GM23338 (cell line): Measurements from ENCODE around the gene DLGAP3. TPM values are rescaled to one million over a fixed set of nuclear protein-coding genes. Genes with fewer than 3 reads are reported as not detected.

Experiments
- CTCF ChIP-seq, 2 experiments: fragments of 200-600 bp in 1 of 2; sonication (generic) in 1 of 2; conservative IDR thresholded peaks; 2 replicates each; pipeline versions ENCODE4 v1.5.1 to v1.6.1; 2016 to 2017; ENCODE audit warnings: antibody characterized with exemption in 2 of 2, low read depth in 2 of 2, mild to moderate bottlenecking in 2 of 2, moderate library complexity in 1 of 2
- EZH2 ChIP-seq: fragments of 200-600 bp; sonication (generic); IDR thresholded peaks from one replicate; pipeline ENCODE4 v1.8.0; 2017; ENCODE audit warnings: antibody characterized with exemption, mild to moderate bottlenecking, low read depth; ENCODE audit not compliant: unreplicated experiment
- JUNB ChIP-seq: IDR thresholded peaks from one replicate; pipeline ENCODE4 v1.6.1; 2016; ENCODE audit warnings: antibody characterized with exemption; ENCODE audit not compliant: unreplicated experiment
- NANOG ChIP-seq: IDR thresholded peaks from 2 replicates; pipeline ENCODE4 v1.6.1; 2016; ENCODE audit warnings: antibody characterized with exemption, borderline replicate concordance
- REST ChIP-seq: IDR thresholded peaks from one replicate; pipeline ENCODE4 v1.6.1; 2018; ENCODE audit warnings: antibody characterized with exemption; ENCODE audit not compliant: unreplicated experiment
- ZNF114 ChIP-seq: fragments of 250-450 bp; sonication (Bioruptor Pico); IDR thresholded peaks from 2 replicates; pipeline ENCODE4 v1.5.0; 2020; ENCODE audit warnings: mild to moderate bottlenecking, moderate library complexity
- ZNF331 ChIP-seq: fragments of 250-450 bp; sonication (Bioruptor Pico); IDR thresholded peaks from 2 replicates; pipeline ENCODE4 v1.5.0; 2020; ENCODE audit warnings: low read depth, mild to moderate bottlenecking, moderate library complexity
- ZNF462 ChIP-seq: fragments of 250-450 bp; sonication (Bioruptor Pico); IDR thresholded peaks from 2 replicates; pipeline ENCODE4 v1.5.0; 2020; ENCODE audit warnings: mild to moderate bottlenecking, moderate library complexity
- polyA plus RNA-seq: library from polyadenylated mRNA; unstranded; fragments of >200 nt; fragmentation: Nextera tagmentation; extraction: Ambion mirVana; gene quantifications from 2 replicates; pipeline ENCODE4 v1.2.1, GENCODE V29; 2016
- total RNA-seq: library from RNA; depleted of rRNA; stranded (reverse); fragments of >200 nt; shearing (Covaris generic); gene quantifications from 2 replicates; pipeline ENCODE4 v1.2.3, GENCODE V29; 2014

The DLGAP3 gene
- total and polyA plus RNA-seq, 2 experiments from 2014 or later, result 7.1 to 13.7 TPM

- TF ChIP-seq ZNF462, result no peak
- no peak for TF ChIP-seq JUNB
- no peak for TF ChIP-seq NANOG
- TF ChIP-seq EZH2, result no peak
- TF ChIP-seq ZNF114 (CRISPR knock-in tag), result no peak
- TF ChIP-seq CTCF (conservative IDR thresholded peaks at IDR 0.05; ENCODE audit: low read depth in 2 of 2), result no peak
- no peak for TF ChIP-seq ZNF331 (CRISPR knock-in tag)
- no peak for TF ChIP-seq REST
These were observed 27.5 kb downstream of the DLGAP3 start (continued) for GRCh38 chr1:34901919-34902318.
